ENCODE data around the gene CACNA1C.

DNA sequence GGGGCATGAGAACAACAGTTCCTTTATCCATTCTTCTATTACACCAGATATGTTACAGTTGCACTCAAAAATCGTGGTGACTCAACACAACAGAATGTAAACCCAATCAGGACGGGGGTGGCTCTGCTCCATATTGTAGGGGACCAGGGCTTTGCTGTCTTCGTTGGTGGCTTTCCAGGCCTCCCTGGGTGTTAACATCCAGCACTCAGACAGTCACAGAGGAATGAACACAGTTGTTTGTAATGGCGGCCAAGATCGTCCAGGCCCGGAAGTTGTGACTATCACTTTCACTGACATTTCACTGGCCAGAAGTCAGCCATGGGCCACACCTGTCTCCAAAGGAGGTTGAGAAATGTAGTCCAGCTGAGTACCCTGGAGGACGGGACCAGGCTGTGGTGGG lies 204.1 kb downstream of the CACNA1C start:
- TF ChIP-seq, protein P1, sequence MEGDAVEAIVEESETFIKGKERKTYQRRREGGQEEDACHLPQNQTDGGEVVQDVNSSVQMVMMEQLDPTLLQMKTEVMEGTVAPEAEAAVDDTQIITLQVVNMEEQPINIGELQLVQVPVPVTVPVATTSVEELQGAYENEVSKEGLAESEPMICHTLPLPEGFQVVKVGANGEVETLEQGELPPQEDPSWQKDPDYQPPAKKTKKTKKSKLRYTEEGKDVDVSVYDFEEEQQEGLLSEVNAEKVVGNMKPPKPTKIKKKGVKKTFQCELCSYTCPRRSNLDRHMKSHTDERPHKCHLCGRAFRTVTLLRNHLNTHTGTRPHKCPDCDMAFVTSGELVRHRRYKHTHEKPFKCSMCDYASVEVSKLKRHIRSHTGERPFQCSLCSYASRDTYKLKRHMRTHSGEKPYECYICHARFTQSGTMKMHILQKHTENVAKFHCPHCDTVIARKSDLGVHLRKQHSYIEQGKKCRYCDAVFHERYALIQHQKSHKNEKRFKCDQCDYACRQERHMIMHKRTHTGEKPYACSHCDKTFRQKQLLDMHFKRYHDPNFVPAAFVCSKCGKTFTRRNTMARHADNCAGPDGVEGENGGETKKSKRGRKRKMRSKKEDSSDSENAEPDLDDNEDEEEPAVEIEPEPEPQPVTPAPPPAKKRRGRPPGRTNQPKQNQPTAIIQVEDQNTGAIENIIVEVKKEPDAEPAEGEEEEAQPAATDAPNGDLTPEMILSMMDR (conservative IDR thresholded peaks at IDR 0.05; ENCODE audit: low read depth, low read length) = no peak
- TF ChIP-seq EZH2 (IDR thresholded peaks at IDR 0.05; ENCODE audit: borderline replicate concordance, low read depth, low read length, poor library complexity, severe bottlenecking) = no peak

Data from A673 (cell line).